ENCODE data around the gene LRRC18. TPM values are rescaled to one million over a fixed set of nuclear protein-coding genes. Genes with fewer than 3 reads are reported as not detected.

LRRC18 gene
- total RNA-seq, 1 experiment from 2014 or later = not detected

DNA sequence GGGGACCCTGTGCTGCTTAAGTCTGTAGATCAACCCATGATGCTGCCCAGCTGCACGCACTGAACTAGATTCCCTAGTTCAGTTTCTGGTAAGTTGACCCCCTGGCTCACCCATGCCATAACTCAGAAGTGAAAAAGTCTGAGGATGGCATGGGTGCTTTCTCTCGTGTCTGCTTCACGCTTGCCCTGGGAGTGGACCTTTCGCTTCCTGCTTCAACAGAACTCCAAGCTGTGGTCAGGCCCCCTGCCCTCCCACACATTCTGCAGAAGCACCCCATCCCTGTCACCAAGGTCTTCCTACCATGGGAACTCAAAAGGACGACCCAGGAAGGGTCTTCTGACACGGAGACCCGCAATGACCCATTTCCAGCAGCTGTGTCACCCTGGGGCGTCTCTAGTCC lies 39.9 kb downstream of the LRRC18 start:
- no peaks in the 10 kb centered on the region for H3K9me3 ChIP-seq (ENCODE audit: low read length)
- intact Hi-C loops (cut with micrococcal nuclease) = no loop called here
- TF ChIP-seq EZH2 (IDR thresholded peaks at IDR 0.05; ENCODE audit: low read length, unreplicated experiment) = no peak
- no peak for TF ChIP-seq EZH2phosphoT487 (IDR thresholded peaks at IDR 0.05; ENCODE audit: borderline replicate concordance, low read length)
- TF ChIP-seq, protein P1, sequence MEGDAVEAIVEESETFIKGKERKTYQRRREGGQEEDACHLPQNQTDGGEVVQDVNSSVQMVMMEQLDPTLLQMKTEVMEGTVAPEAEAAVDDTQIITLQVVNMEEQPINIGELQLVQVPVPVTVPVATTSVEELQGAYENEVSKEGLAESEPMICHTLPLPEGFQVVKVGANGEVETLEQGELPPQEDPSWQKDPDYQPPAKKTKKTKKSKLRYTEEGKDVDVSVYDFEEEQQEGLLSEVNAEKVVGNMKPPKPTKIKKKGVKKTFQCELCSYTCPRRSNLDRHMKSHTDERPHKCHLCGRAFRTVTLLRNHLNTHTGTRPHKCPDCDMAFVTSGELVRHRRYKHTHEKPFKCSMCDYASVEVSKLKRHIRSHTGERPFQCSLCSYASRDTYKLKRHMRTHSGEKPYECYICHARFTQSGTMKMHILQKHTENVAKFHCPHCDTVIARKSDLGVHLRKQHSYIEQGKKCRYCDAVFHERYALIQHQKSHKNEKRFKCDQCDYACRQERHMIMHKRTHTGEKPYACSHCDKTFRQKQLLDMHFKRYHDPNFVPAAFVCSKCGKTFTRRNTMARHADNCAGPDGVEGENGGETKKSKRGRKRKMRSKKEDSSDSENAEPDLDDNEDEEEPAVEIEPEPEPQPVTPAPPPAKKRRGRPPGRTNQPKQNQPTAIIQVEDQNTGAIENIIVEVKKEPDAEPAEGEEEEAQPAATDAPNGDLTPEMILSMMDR (conservative IDR thresholded peaks at IDR 0.05; ENCODE audit: low read depth, low read length) = no peak
- CTCF ChIA-PET = no interaction called here
- H3F3A ChIP-seq (ENCODE audit: low read length, unreplicated experiment) = no peaks in the 10 kb centered on the region
- DNase-seq (no peak), ATAC-seq (no peak)
- H3K79me2 ChIP-seq (ENCODE audit: low read length) = no peaks in the 10 kb centered on the region
- no peaks in the 10 kb centered on the region for H4K20me1 ChIP-seq (ENCODE audit: low read length)
- H3K4me3 ChIP-seq (ENCODE audit: low read length) = no peak overlapping the region
- H3K9ac ChIP-seq (ENCODE audit: low read length) = no peak overlapping the region
- POLR2A ChIA-PET (ENCODE audit: unreplicated experiment) = interaction anchor here (0.6 kb wide), 1 partner anchor 362 kb away, joined by 4 read pairs; no protein-coding TSS in a partner anchor
- no peaks in the 10 kb centered on the region for H3K36me3 ChIP-seq (ENCODE audit: low read depth, low read length)
- H3K4me1 ChIP-seq (ENCODE audit: insufficient read depth, low read length) = no peaks in the 10 kb centered on the region
- no peak overlapping the region for H2AFZ ChIP-seq (ENCODE audit: low read length)
- BruUV-seq (replicated peaks) = no TSS peak
- H3K27me3 ChIP-seq (ENCODE audit: low read length) = peaks cover 36% of the 10 kb centered on the region; the same call in 1 of the 2 replicates
- H3K27ac ChIP-seq (ENCODE audit: low read length) = no peak overlapping the region
- no peak overlapping the region for H3K4me2 ChIP-seq (ENCODE audit: low read length)
- H3K9me2 ChIP-seq (replicated peaks; ENCODE audit: low read length) = no peaks in the 10 kb centered on the region

DNA sequence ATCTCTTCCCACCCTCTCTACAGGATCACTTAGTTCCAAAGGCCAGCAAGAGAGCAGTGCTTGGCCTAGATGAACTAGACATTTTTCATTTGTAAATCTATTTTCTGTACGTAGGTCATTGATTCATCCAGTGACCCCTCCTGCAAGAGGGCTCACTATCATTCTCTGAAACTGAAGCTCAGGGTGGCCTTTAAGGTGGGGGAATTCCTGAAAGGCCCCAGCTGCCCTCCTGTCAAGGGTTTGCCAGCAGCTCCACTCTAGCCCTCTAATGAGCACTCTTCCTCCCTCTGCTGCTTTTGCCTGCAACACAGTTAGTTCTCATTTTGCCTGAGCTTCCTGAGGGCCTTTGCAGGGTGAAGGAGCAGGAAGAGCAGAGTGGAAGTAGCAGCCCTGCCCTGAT lies 41.2 kb downstream of the LRRC18 start:
- no peaks in the 10 kb centered on the region for H3K9me3 ChIP-seq (ENCODE audit: low read length)
- no peak overlapping the region for H2AFZ ChIP-seq (ENCODE audit: low read length)
- ChIA-PET CTCF (no interaction called here), POLR2A (ENCODE audit: unreplicated experiment) (no interaction called here)
- no peaks in the 10 kb centered on the region for H3K9me2 ChIP-seq (replicated peaks; ENCODE audit: low read length)
- H3K79me2 ChIP-seq (ENCODE audit: low read length) = no peaks in the 10 kb centered on the region
- DNase-seq (no peak), ATAC-seq (no peak)
- no peaks in the 10 kb centered on the region for H3F3A ChIP-seq (ENCODE audit: low read length, unreplicated experiment)
- H3K4me2 ChIP-seq (ENCODE audit: low read length) = no peak overlapping the region
- no peaks in the 10 kb centered on the region for H3K36me3 ChIP-seq (ENCODE audit: low read depth, low read length)
- intact Hi-C loops (cut with micrococcal nuclease) = no loop called here
- H3K9ac ChIP-seq (ENCODE audit: low read length) = no peak overlapping the region
- peaks cover 27% of the 10 kb centered on the region; the same call in 1 of the 2 replicates for H3K27me3 ChIP-seq (ENCODE audit: low read length)
- no peaks in the 10 kb centered on the region for H4K20me1 ChIP-seq (ENCODE audit: low read length)
- no peak overlapping the region for H3K4me3 ChIP-seq (ENCODE audit: low read length)
- no peaks in the 10 kb centered on the region for H3K4me1 ChIP-seq (ENCODE audit: insufficient read depth, low read length)
- BruUV-seq (replicated peaks) = no TSS peak
- TF ChIP-seq EZH2 (IDR thresholded peaks at IDR 0.05; ENCODE audit: low read length, unreplicated experiment) (no peak), EZH2phosphoT487 (IDR thresholded peaks at IDR 0.05; ENCODE audit: borderline replicate concordance, low read length) (no peak)
- TF ChIP-seq, protein P1 (conservative IDR thresholded peaks at IDR 0.05; ENCODE audit: low read depth, low read length) = no peak
- no peak overlapping the region for H3K27ac ChIP-seq (ENCODE audit: low read length)

DNA sequence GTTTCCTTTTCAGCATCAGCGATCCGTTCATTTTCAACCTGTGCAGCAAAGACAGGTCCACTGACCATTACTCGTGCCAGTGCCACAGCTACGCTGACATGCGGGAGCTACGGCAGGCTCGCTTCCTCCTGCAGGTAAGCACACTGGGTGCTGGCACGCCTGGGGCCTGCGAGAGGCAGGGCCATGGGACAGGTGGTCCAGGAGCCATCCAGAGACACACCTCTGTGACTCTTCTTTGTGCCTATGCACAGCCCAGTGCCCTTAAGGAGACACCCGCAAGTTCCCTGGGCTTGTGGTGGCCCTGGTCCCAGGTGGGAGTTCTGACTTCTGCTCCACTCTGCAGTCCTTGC lies 42.2 kb downstream of the LRRC18 start:
- ChIA-PET CTCF (no interaction called here), POLR2A (ENCODE audit: unreplicated experiment) (no interaction called here)
- H3K36me3 ChIP-seq (ENCODE audit: low read depth, low read length) = no peaks in the 10 kb centered on the region

More for the DNA sequence above, 42.2 kb downstream of the LRRC18 start:
- intact Hi-C loops (cut with micrococcal nuclease) = no loop called here
- H2AFZ ChIP-seq (ENCODE audit: low read length) = no peak overlapping the region
- no peak overlapping the region for H3K4me3 ChIP-seq (ENCODE audit: low read length)
- H3F3A ChIP-seq (ENCODE audit: low read length, unreplicated experiment) = no peaks in the 10 kb centered on the region
- H4K20me1 ChIP-seq (ENCODE audit: low read length) = no peaks in the 10 kb centered on the region
- no peaks in the 10 kb centered on the region for H3K79me2 ChIP-seq (ENCODE audit: low read length)
- H3K27me3 ChIP-seq (ENCODE audit: low read length) = peaks cover 26% of the 10 kb centered on the region; the same call in 1 of the 2 replicates
- TF ChIP-seq EZH2phosphoT487 (IDR thresholded peaks at IDR 0.05; ENCODE audit: borderline replicate concordance, low read length) (no peak), EZH2 (IDR thresholded peaks at IDR 0.05; ENCODE audit: low read length, unreplicated experiment) (no peak)
- TF ChIP-seq, protein P1 (conservative IDR thresholded peaks at IDR 0.05; ENCODE audit: low read depth, low read length) = no peak
- H3K9me2 ChIP-seq (replicated peaks; ENCODE audit: low read length) = no peaks in the 10 kb centered on the region
- H3K4me1 ChIP-seq (ENCODE audit: insufficient read depth, low read length) = no peaks in the 10 kb centered on the region
- no peak overlapping the region for H3K4me2 ChIP-seq (ENCODE audit: low read length)
- DNase-seq = no peak
- H3K27ac ChIP-seq (ENCODE audit: low read length) = no peak overlapping the region
- H3K9ac ChIP-seq (ENCODE audit: low read length) = no peak overlapping the region
- ATAC-seq = no peak
- no TSS peak for BruUV-seq (replicated peaks)
- H3K9me3 ChIP-seq (ENCODE audit: low read length) = no peaks in the 10 kb centered on the region
